Panc1 (cell line): ENCODE measurements around the gene ACD. TPM values are rescaled to one million over a fixed set of nuclear protein-coding genes. Genes with fewer than 3 reads are reported as not detected.

Source experiments
- ATAC-seq: fragments of 200-7000 bp; cut with Tn5 transposase; 2 replicates; pipeline ENCODE4 v1.9.1; 2020; ENCODE audit warnings: mild to moderate bottlenecking, moderate library complexity
- BruUV-seq: library from RNA; stranded (reverse); fragments of 400-500 nt; replicated peaks from 2 replicates; lab custom pipeline; 2021; lab: Mats Ljungman, UMichigan
- CTCF ChIA-PET: fragments of 300-600 bp; sonication (Branson Sonifier 250); formaldehyde crosslinking; loops from one replicate; lab custom pipeline; 2022; ENCODE audit warnings: antibody characterized with exemption; lab: Charles Lee
- POLR2A ChIA-PET: fragments of 300-600 bp; sonication (Branson Sonifier 250); formaldehyde crosslinking; loops from one replicate; lab custom pipeline; 2022; ENCODE audit warnings: antibody characterized with exemption; lab: Charles Lee
- DNase-seq: peaks from one replicate; pipeline ENCODE4 v3.0.0-alpha.2; 2010; ENCODE audit warnings: low read depth, low spot score
- H3K27ac ChIP-seq: 2 replicates; pipeline ENCODE4 v1.5.1; 2011; ENCODE audit warnings: mild to moderate bottlenecking, low read length, inconsistent platforms
- H3K27me3 ChIP-seq: fragments of 200-500 bp; sonication (Bioruptor generic); 2 replicates; pipeline ENCODE4 v1.6.0; 2014; ENCODE audit warnings: low read length, inconsistent platforms; ENCODE audit not compliant: control insufficient read depth, insufficient read depth
- H3K36me3 ChIP-seq: fragments of 200-500 bp; sonication (Bioruptor generic); 2 replicates; pipeline ENCODE4 v1.5.1; 2014; ENCODE audit warnings: inconsistent platforms, mild to moderate bottlenecking, low read length, moderate library complexity; ENCODE audit not compliant: control insufficient read depth, insufficient read depth
- H3K4me1 ChIP-seq: 2 replicates; pipeline ENCODE4 v1.5.1; 2011; ENCODE audit warnings: inconsistent platforms, mild to moderate bottlenecking, low read length, moderate library complexity; ENCODE audit not compliant: control insufficient read depth, insufficient read depth
- H3K4me3 ChIP-seq, 2 experiments: 2 replicates each; pipeline ENCODE4 v1.5.1; 2011 to 2012; ENCODE audit warnings: low read depth in 2 of 2, low read length in 2 of 2, mild to moderate bottlenecking in 2 of 2, inconsistent platforms in 1 of 2, moderate library complexity in 1 of 2
- H3K9me3 ChIP-seq: fragments of 200-500 bp; sonication (Bioruptor generic); 2 replicates; pipeline ENCODE4 v1.5.1; 2014; ENCODE audit warnings: low read depth, mild to moderate bottlenecking, inconsistent platforms, low read length, moderate library complexity; ENCODE audit not compliant: control insufficient read depth, insufficient read depth
- CTCF ChIP-seq: fragments of 450-650 bp; IDR thresholded peaks from 2 replicates; pipeline ENCODE4 v1.5.1; 2017; ENCODE audit warnings: mild to moderate bottlenecking
- POLR2AphosphoS5 ChIP-seq: IDR thresholded peaks from 2 replicates; pipeline ENCODE4 v1.6.1; 2012; ENCODE audit warnings: mild to moderate bottlenecking, low read depth, low read length, moderate library complexity
- SIN3A ChIP-seq: IDR thresholded peaks from 2 replicates; pipeline ENCODE4 v1.6.1; 2012; ENCODE audit warnings: low read depth, mild to moderate bottlenecking, low read length, moderate library complexity, borderline replicate concordance; ENCODE audit not compliant: insufficient read depth
- TCF7L2 ChIP-seq: IDR thresholded peaks from 2 replicates; pipeline ENCODE4 v1.6.1; 2011; ENCODE audit warnings: mild to moderate bottlenecking, low read depth, low read length, inconsistent platforms
- in situ Hi-C: cut with HindIII; loops from 2 replicates; pipeline ENCODE4 v1.10.0; 2016; ENCODE audit warnings: low sequenced_read_pairs, low pct_unique_long_range_greater_than_20kb
- intact Hi-C: fragments of 100-400 bp; cut with micrococcal nuclease; formaldehyde crosslinking; loops from one replicate; pipeline ENCODE4 v1.10.0; 2022; ENCODE audit not compliant: unreplicated experiment
- total RNA-seq: library from RNA; stranded (reverse); gene quantifications from one replicate; pipeline ENCODE4 v1.2.1, GENCODE V29; 2021; ENCODE audit not compliant: unreplicated experiment
- TF ChIP-seq, protein P1 (sequence below), 2 experiments: IDR thresholded peaks; 2 replicates each; pipeline ENCODE4 v1.6.1; 2011 to 2012; ENCODE audit warnings: low read depth in 2 of 2, control low read depth in 1 of 2, low read length in 1 of 2, mild to moderate bottlenecking in 1 of 2, moderate library complexity in 1 of 2; ENCODE audit not compliant: insufficient read depth in 1 of 2

The ACD gene
- total RNA-seq, 1 experiment from 2014 or later, result 34.9 TPM

DNA sequence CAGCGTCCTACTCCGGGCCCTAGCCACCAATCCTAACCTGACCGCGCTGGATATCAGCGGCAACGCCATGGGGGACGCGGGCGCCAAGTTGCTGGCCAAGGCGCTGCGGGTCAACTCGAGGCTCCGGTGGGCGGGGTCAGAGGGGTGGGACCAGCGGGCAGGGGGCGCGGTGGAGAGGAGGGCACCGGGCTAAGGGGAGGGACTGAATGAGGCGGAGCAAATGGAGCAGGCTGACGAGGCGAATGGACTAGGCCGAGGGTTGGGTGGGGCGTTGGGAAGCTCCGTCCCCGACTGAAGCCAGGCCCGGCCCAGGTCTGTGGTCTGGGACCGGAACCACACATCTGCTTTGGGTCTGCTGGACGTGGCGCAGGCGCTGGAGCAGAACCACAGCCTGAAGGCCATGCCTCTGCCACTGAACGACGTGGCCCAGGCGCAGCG is 10.5 kb downstream of the ACD start:
- POLR2A ChIA-PET, result no interaction called here

DNA sequence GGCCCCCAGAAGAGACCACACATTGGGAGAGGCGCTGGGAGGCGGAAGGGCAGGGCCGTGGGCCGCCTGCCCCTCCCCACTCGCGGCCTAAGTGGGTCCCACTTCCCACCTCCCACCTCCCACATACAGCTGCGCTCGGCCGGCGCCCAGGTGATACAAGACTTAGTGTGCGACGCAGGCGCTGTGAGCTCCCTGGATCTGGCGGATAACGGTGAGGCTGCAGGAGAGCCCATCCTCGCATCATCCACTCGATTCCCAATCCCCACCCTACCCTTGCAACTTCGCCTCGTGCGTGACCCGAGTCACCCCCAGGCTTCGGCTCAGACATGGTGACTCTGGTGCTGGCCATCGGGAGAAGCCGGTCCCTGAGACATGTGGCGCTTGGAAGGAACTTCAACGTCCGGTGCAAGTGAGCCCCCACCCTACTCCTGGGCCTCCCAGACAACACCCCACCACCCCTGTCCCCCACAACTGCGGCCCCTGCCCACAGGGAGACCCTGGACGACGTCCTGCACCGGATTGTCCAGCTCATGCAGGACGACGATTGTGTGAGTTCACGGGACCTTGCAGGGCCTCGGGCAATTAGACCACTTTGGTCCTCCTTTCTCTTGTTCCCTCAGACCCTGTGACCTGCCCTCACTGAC is 11.2 kb downstream of the ACD start:
- ChIA-PET CTCF (interaction anchor here (0.6 kb wide), 1 partner anchor 126 kb away, joined by 9 read pairs; no protein-coding TSS in a partner anchor), POLR2A (no interaction called here)
- Histone ChIP-seq H3K27me3 (no peaks in the 10 kb centered on the region), H3K9me3 (no peaks in the 10 kb centered on the region), H3K36me3 (no peaks in the 10 kb centered on the region), H3K4me1 (no peaks in the 10 kb centered on the region), H3K27ac (no peak overlapping the region), H3K4me3 (no peak overlapping the region)
- BruUV-seq, result no TSS peak
- TF ChIP-seq TCF7L2 (no peak), SIN3A (no peak), CTCF (no peak), POLR2AphosphoS5 (no peak)
- TF ChIP-seq, protein P1, sequence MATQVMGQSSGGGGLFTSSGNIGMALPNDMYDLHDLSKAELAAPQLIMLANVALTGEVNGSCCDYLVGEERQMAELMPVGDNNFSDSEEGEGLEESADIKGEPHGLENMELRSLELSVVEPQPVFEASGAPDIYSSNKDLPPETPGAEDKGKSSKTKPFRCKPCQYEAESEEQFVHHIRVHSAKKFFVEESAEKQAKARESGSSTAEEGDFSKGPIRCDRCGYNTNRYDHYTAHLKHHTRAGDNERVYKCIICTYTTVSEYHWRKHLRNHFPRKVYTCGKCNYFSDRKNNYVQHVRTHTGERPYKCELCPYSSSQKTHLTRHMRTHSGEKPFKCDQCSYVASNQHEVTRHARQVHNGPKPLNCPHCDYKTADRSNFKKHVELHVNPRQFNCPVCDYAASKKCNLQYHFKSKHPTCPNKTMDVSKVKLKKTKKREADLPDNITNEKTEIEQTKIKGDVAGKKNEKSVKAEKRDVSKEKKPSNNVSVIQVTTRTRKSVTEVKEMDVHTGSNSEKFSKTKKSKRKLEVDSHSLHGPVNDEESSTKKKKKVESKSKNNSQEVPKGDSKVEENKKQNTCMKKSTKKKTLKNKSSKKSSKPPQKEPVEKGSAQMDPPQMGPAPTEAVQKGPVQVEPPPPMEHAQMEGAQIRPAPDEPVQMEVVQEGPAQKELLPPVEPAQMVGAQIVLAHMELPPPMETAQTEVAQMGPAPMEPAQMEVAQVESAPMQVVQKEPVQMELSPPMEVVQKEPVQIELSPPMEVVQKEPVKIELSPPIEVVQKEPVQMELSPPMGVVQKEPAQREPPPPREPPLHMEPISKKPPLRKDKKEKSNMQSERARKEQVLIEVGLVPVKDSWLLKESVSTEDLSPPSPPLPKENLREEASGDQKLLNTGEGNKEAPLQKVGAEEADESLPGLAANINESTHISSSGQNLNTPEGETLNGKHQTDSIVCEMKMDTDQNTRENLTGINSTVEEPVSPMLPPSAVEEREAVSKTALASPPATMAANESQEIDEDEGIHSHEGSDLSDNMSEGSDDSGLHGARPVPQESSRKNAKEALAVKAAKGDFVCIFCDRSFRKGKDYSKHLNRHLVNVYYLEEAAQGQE (IDR thresholded peaks at IDR 0.05; ENCODE audit: insufficient read depth in 1 of 2, low read depth in 2 of 2, low read length in 1 of 2), result no peak
- in situ Hi-C loops (no loop called here), intact Hi-C loops (loop anchor here (10.0 kb wide), 1 partner anchor 104 kb away; no protein-coding TSS in a partner anchor)
- ATAC-seq, result no peak
- DNase-seq, result no peak

More for the DNA sequence above, 10.5 kb downstream of the ACD start:
- no peak for DNase-seq
- Histone ChIP-seq H3K36me3 (no peaks in the 10 kb centered on the region), H3K9me3 (no peaks in the 10 kb centered on the region), H3K27me3 (no peaks in the 10 kb centered on the region), H3K4me3 (no peak overlapping the region), H3K27ac (no peak overlapping the region), H3K4me1 (no peaks in the 10 kb centered on the region)
- intact Hi-C loops, result loop anchor here (10.0 kb wide), 1 partner anchor 105 kb away; no protein-coding TSS in a partner anchor
- no TSS peak for BruUV-seq
- ATAC-seq, result no peak
- CTCF ChIA-PET, result no interaction called here
- in situ Hi-C loops, result no loop called here
- TF ChIP-seq TCF7L2 (no peak), POLR2AphosphoS5 (no peak), CTCF (no peak), SIN3A (no peak)
- TF ChIP-seq, protein P1 (IDR thresholded peaks at IDR 0.05; ENCODE audit: insufficient read depth in 1 of 2, low read depth in 2 of 2, low read length in 1 of 2), result no peak
